ENCODE measurements around the gene RBM4B. TPM values are rescaled to one million over a fixed set of nuclear protein-coding genes. Genes with fewer than 3 reads are reported as not detected.

Gene RBM4B
- total and polyA plus RNA-seq, 2 of the 13 experiments (the other 11 are each of a cell fraction or from before 2014, with no cell fraction given), result 25.8 to 32.4 TPM

GRCh38 chr11:66684635-66685034 is 6.9 kb upstream of the RBM4B start (continued):
- TF ChIP-seq ZBTB4 (CRISPR knock-in tag; IDR thresholded peaks at IDR 0.05; ENCODE audit: borderline replicate concordance) (no peak), POGK (CRISPR knock-in tag; conservative IDR thresholded peaks at IDR 0.05) (no peak), ZNF841 (CRISPR knock-in tag; IDR thresholded peaks at IDR 0.05; ENCODE audit: borderline replicate concordance) (no peak)

GRCh38 chr11:66683877-66684276 is 6.2 kb upstream of the RBM4B start:
- Histone ChIP-seq H3K79me2 (ENCODE audit: insufficient read depth, low read length) (no peaks in the 10 kb centered on the region), H3K9me3 (ENCODE audit: low read length) (no peaks in the 10 kb centered on the region), H3K4me3 (replicated peaks in 1 of 3; ENCODE audit: insufficient read depth in 1 of 3, low read depth in 2 of 3, low read length in 3 of 3) (no peak overlapping the region), H3K27me3 (ENCODE audit: control insufficient read depth in 1 of 2, insufficient read depth in 2 of 2, low read length in 2 of 2) (no peaks in the 10 kb centered on the region; a peak in 1 of 5 replicates), H3K4me2 (ENCODE audit: low read depth, low read length) (no peak overlapping the region), H3K9ac (ENCODE audit: insufficient read depth, low read depth, low read length) (no peak overlapping the region), H3K27ac (ENCODE audit: extremely low read length, insufficient read depth, low read length) (no peak overlapping the region), H2AFZ (ENCODE audit: low read length) (no peak overlapping the region), H4K20me1 (ENCODE audit: insufficient read depth, low read length) (no peaks in the 10 kb centered on the region), H3K36me3 (replicated peaks in 1 of 2; ENCODE audit: control insufficient read depth in 1 of 2, insufficient read depth in 2 of 2, low read length in 2 of 2) (no peaks in the 10 kb centered on the region), H3K4me1 (ENCODE audit: insufficient read depth, low read length) (no peaks in the 10 kb centered on the region; the same call in 1 of the 2 replicates)
- intact Hi-C loops (cut with micrococcal nuclease; ENCODE audit: unreplicated experiment) (no loop called here), in situ Hi-C loops (cut with HindIII; ENCODE audit: extremely low pct_ligation_motif_present, low pct_unique_long_range_greater_than_20kb) (no loop called here)
- DNase-seq (ENCODE audit: low spot score), result no peak
- FAIRE-seq, result no peak
- ATAC-seq, result no peak
- WGBS (ENCODE audit: low lambda C conversion rate), result 92% methylated on average over 6 of the region's 8 CpGs
- CTCF ChIA-PET (ENCODE audit: low intra/inter-chr PET ratio, low total read pairs), result no interaction called here
- BruUV-seq (replicated peaks), result no TSS peak
- TF ChIP-seq ZFP36 (IDR thresholded peaks at IDR 0.05; ENCODE audit: borderline replicate concordance, low read depth, low read length, partially characterized antibody), result no peak
- TF ChIP-seq THAP8 (CRISPR knock-in tag; IDR thresholded peaks at IDR 0.05; ENCODE audit: borderline replicate concordance), result no peak
- TF ChIP-seq ZNF460 (CRISPR knock-in tag; IDR thresholded peaks at IDR 0.05; ENCODE audit: borderline replicate concordance), result no peak
- no peak for TF ChIP-seq ZKSCAN5 (CRISPR knock-in tag; IDR thresholded peaks at IDR 0.05)
- POLR2A ChIA-PET, result no interaction called here

Measured in HepG2 (cell line).